ENCODE results near the gene LAGE3. TPM values are rescaled to one million over a fixed set of nuclear protein-coding genes. Genes with fewer than 3 reads are reported as not detected.
A peak's percentile ranks its signal among the peaks of the same experiment; 100 is the strongest.

Gene LAGE3
- total RNA-seq, 1 donor from 2014 or later: 51.7 TPM

GRCh38 chrX:154490414-154491083 is 11.5 kb upstream of the LAGE3 start, which contains the start of gene SLC10A3:
Gene SLC10A3, minus strand, starts transcription at chrX:154490629. Its CDS starts 1,689 bp downstream, at chrX:154488940.
- peak; percentile 86 for DNase-seq (ENCODE audit: low spot score)
- intact Hi-C loops (cut with micrococcal nuclease): loop anchor here (1.0 kb wide), 1 partner anchor 25 kb away; no protein-coding TSS in a partner anchor
- H3K27ac Mint-ChIP-seq: peak within 1 kb of the TSS; percentile 89
- H3K27me3 Mint-ChIP-seq (ENCODE audit: low read depth): no peaks in the 10 kb centered on the region
- no peaks in the 10 kb centered on the region for H3K9me3 Mint-ChIP-seq
- H3K4me3 Mint-ChIP-seq (ENCODE audit: low read depth): peak within 1 kb of the TSS; percentile 89
- peaks cover 14% of the 10 kb centered on the region for H3K36me3 Mint-ChIP-seq (ENCODE audit: low read depth)
- peaks cover 8% of the 10 kb centered on the region for H3K4me1 Mint-ChIP-seq (ENCODE audit: low read depth)

DNA sequence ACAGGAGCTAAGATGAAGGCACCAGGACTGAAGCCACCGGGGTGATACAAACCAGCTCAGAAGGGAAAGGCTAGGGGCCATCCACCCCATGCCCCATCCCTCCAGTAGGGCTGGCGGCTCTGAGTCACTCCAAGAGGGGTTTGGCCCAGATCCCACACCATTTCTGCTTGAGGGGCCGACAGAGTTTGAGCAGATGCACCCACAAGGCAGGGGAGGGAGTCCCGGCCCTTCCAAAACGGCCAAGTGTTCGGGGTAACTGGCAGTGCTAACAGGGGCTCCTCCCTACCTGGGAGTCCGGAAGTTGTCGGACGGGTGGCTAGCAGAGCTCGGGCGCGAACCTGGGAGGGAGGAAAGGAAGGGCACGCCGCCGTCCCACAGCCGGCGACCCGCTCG is 10.9 kb upstream of the LAGE3 start:
- Mint-ChIP-seq H3K9me3 (no peaks in the 10 kb centered on the region), H3K4me1 (ENCODE audit: low read depth) (peaks cover 12% of the 10 kb centered on the region), H3K27ac (peak overlapping the region; percentile 76), H3K4me3 (ENCODE audit: low read depth) (peak overlapping the region; percentile 89), H3K27me3 (ENCODE audit: low read depth) (no peaks in the 10 kb centered on the region), H3K36me3 (ENCODE audit: low read depth) (peaks cover 14% of the 10 kb centered on the region)
- intact Hi-C loops (cut with micrococcal nuclease): no loop called here
- no peak for DNase-seq (ENCODE audit: low spot score)

- DNase-seq (ENCODE audit: low spot score): no peak
- no peaks in the 10 kb centered on the region for H3K27me3 Mint-ChIP-seq (ENCODE audit: low read depth)
- H3K9me3 Mint-ChIP-seq: no peaks in the 10 kb centered on the region
- H3K27ac Mint-ChIP-seq: no peak overlapping the region
- H3K4me3 Mint-ChIP-seq (ENCODE audit: low read depth): peak overlapping the region; percentile 89
- intact Hi-C loops (cut with micrococcal nuclease): loop anchor here (5.0 kb wide), 1 partner anchor 43 kb away; no protein-coding TSS in a partner anchor
- peaks cover 12% of the 10 kb centered on the region for H3K4me1 Mint-ChIP-seq (ENCODE audit: low read depth)
- peaks cover 22% of the 10 kb centered on the region for H3K36me3 Mint-ChIP-seq (ENCODE audit: low read depth)
These were observed 10.1 kb upstream of the LAGE3 start for GRCh38 chrX:154489182-154489581.

GRCh38 chrX:154488336-154489075 is 9.4 kb upstream of the LAGE3 start:
- no peak overlapping the region for H3K4me3 Mint-ChIP-seq (ENCODE audit: low read depth)
- DNase-seq (ENCODE audit: low spot score): no peak
- intact Hi-C loops (cut with micrococcal nuclease): loop anchor here (5.0 kb wide), 1 partner anchor 44 kb away; no protein-coding TSS in a partner anchor
- no peak overlapping the region for H3K27ac Mint-ChIP-seq
- H3K4me1 Mint-ChIP-seq (ENCODE audit: low read depth): peaks cover 12% of the 10 kb centered on the region
- no peaks in the 10 kb centered on the region for H3K27me3 Mint-ChIP-seq (ENCODE audit: low read depth)
- H3K36me3 Mint-ChIP-seq (ENCODE audit: low read depth): peaks cover 28% of the 10 kb centered on the region
- no peaks in the 10 kb centered on the region for H3K9me3 Mint-ChIP-seq

- Mint-ChIP-seq H3K4me3 (ENCODE audit: low read depth) (peak overlapping the region; percentile 77), H3K36me3 (ENCODE audit: low read depth) (peaks cover 31% of the 10 kb centered on the region), H3K9me3 (no peaks in the 10 kb centered on the region), H3K27me3 (ENCODE audit: low read depth) (no peaks in the 10 kb centered on the region), H3K27ac (no peak overlapping the region), H3K4me1 (ENCODE audit: low read depth) (peaks cover 16% of the 10 kb centered on the region)
- intact Hi-C loops (cut with micrococcal nuclease): loop anchor here (5.0 kb wide), 1 partner anchor 45 kb away; no protein-coding TSS in a partner anchor
- DNase-seq (ENCODE audit: low spot score): no peak
These were observed 8.6 kb upstream of the LAGE3 start for GRCh38 chrX:154487518-154488290.

DNA sequence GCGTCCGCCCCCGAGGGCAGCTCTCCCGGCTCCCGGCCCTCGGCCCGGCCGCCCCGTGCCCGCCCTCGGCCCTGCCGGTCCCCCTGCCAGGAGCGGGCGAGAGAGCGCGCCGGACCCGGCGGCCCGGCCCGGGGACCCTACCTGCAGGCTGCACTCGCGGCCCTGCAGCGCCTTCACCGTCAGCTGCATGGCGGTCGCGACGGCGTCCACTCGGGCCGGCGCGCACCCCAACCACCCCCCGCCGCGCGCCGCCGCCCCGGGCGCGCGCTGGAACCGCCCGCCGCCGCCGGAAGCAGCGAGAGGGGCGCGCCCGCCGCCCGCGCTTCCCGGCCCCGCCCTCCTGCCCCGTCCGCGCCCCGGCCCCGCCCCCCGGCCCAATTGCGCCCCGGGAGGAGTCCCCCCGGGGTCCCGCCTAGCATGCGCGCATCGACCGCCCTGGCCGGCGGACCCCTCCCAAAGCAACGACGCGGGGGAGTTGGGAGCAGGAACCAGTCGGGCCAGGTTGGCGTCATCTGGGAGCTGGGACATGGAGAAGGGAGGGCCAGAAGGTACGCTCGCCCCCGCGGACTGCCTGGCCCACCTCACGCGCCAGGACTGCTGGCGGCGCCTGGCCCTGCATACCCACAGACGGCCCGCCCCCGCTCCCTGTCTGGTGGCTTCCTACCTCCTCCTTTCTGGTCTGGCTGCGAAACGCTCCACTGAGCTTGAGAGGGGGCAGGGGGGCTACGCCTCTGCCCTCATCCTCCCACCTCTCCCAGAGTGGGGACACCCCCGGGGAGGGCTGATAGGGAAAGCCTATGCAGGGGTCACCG is 7.5 kb upstream of the LAGE3 start, which contains the start of gene UBL4A:
UBL4A (minus strand) TSS at position 220 of the 812 bp plus-strand sequence; CDS start at position 189, 31 bp downstream.
- Mint-ChIP-seq H3K27ac (peak within 1 kb of the TSS; percentile 60), H3K9me3 (no peaks in the 10 kb centered on the region), H3K36me3 (ENCODE audit: low read depth) (peaks cover 31% of the 10 kb centered on the region), H3K4me1 (ENCODE audit: low read depth) (peaks cover 16% of the 10 kb centered on the region), H3K4me3 (ENCODE audit: low read depth) (peak within 1 kb of the TSS; percentile 77), H3K27me3 (ENCODE audit: low read depth) (no peaks in the 10 kb centered on the region)
- peak; percentile 41 for DNase-seq (ENCODE audit: low spot score)
- intact Hi-C loops (cut with micrococcal nuclease): loop anchor here (5.0 kb wide), 1 partner anchor 46 kb away; no protein-coding TSS in a partner anchor

DNA sequence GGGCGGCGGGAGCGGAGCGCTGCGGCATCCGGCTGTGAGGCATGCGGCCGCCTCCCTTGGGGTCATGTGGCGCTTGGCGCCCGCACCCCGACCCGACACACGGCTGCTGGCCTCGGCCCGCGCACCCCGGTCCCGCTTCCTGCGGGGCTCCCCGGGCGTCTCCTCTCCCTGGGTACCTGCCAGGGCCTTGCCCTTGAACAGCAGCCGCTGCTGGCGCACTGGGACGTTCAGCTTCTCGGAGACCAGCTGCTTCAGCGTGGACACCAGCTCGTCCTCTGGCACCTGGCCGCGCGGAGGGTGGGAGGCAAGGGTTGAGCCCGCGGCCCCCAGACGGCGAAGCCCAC is 6.9 kb upstream of the LAGE3 start:
- Mint-ChIP-seq H3K4me3 (ENCODE audit: low read depth) (peak overlapping the region; percentile 21), H3K27me3 (ENCODE audit: low read depth) (no peaks in the 10 kb centered on the region), H3K4me1 (ENCODE audit: low read depth) (peaks cover 15% of the 10 kb centered on the region), H3K9me3 (no peaks in the 10 kb centered on the region), H3K36me3 (ENCODE audit: low read depth) (peaks cover 31% of the 10 kb centered on the region), H3K27ac (no peak overlapping the region)
- peak; percentile 29 for DNase-seq (ENCODE audit: low spot score)
- intact Hi-C loops (cut with micrococcal nuclease): loop anchor here (5.0 kb wide), 1 partner anchor 46 kb away; no protein-coding TSS in a partner anchor

DNA sequence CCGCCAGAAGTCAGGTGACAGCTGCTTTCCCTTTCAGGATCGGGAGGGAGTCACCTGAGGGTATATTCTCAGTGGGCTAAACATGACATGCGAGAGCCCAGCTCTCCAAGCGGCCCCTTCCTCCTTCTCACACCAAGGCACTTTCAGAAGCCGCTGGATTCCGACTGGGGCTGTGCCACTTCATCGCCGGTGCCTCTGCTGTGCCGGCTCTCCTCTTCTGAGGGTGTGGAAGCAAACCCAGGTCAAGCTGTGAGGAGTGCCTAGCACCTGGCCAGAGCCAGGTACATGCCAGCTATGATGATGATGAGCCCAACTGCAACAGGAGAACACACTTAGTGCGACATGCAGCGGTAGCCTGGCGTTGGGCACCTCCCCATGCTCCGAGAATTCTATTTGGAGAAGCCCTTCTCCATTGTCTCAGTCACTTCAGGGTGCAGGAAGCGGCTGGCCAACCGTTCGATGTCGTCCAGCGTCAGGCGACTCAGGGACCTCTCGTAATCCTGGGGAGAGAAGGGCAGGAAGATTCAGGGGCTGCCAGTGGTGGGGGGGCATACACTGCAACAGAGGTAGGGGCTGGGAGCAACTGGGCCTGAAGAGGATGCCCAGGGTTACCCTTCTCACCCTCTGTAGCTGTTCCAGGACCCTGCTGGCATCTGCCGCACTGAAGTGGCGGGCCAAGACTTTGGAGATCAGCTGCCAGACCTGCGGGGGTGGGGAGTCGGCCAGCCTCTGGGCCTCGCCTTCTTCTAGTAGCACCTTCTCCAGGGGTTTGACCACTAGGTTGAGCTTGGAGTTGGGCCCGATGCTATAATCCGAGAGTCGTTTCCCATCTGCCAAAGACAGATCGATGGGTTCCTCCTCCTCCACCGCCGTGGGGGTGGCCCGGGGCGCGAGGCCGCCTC is 6.3 kb upstream of the LAGE3 start:
- Mint-ChIP-seq H3K27me3 (ENCODE audit: low read depth) (no peaks in the 10 kb centered on the region), H3K36me3 (ENCODE audit: low read depth) (peaks cover 31% of the 10 kb centered on the region), H3K27ac (peak overlapping the region; percentile 58), H3K4me1 (ENCODE audit: low read depth) (peaks cover 15% of the 10 kb centered on the region), H3K4me3 (ENCODE audit: low read depth) (peak overlapping the region; percentile 71), H3K9me3 (no peaks in the 10 kb centered on the region)
- no peak for DNase-seq (ENCODE audit: low spot score)
- intact Hi-C loops (cut with micrococcal nuclease): loop anchor here (5.0 kb wide), 1 partner anchor 47 kb away; no protein-coding TSS in a partner anchor

GRCh38 chrX:154484255-154485149 is 5.4 kb upstream of the LAGE3 start:
- Mint-ChIP-seq H3K36me3 (ENCODE audit: low read depth) (peaks cover 31% of the 10 kb centered on the region), H3K27me3 (ENCODE audit: low read depth) (no peaks in the 10 kb centered on the region), H3K4me3 (ENCODE audit: low read depth) (peak overlapping the region; percentile 71), H3K27ac (no peak overlapping the region), H3K9me3 (no peaks in the 10 kb centered on the region), H3K4me1 (ENCODE audit: low read depth) (peaks cover 12% of the 10 kb centered on the region)
- intact Hi-C loops (cut with micrococcal nuclease): loop anchor here (5.0 kb wide), 1 partner anchor 48 kb away; no protein-coding TSS in a partner anchor
- no peak for DNase-seq (ENCODE audit: low spot score)

DNA sequence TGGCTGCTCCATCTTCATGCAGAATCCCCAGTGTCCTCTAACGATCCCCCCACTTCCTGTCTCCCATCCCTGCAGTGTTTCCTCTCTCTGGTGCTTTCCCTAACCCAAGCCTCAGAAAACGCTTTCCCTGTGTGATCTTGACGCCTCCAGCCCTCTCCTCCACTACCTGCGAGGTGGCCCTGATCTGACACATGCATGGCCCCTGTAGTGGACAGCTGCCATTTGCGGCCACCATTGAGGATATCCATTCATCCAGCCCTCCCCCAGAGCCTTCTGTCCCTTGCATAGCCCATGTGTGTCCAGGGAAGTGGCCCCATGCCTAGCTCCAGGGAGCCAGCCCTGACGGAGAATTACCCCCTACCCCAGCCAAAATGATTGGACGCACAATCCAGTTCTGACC is 4.2 kb upstream of the LAGE3 start:
- H3K9me3 Mint-ChIP-seq: no peaks in the 10 kb centered on the region
- peak overlapping the region; percentile 26 for H3K4me3 Mint-ChIP-seq (ENCODE audit: low read depth)
- H3K36me3 Mint-ChIP-seq (ENCODE audit: low read depth): peaks cover 25% of the 10 kb centered on the region
- H3K27me3 Mint-ChIP-seq (ENCODE audit: low read depth): no peaks in the 10 kb centered on the region
- intact Hi-C loops (cut with micrococcal nuclease): no loop called here
- peak overlapping the region; percentile 42 for H3K27ac Mint-ChIP-seq
- H3K4me1 Mint-ChIP-seq (ENCODE audit: low read depth): peaks cover 13% of the 10 kb centered on the region
- no peak for DNase-seq (ENCODE audit: low spot score)
